Adrenal gland (tissue), 12 donors: ENCODE data around the gene HASPIN. TPM values are rescaled to one million over a fixed set of nuclear protein-coding genes. Genes with fewer than 3 reads are reported as not detected.

Experiments
- DNase-seq, 7 donors: peaks; one replicate each; pipeline ENCODE4 v3.0.0-alpha.2; 2019 to 2020
- H3K27ac ChIP-seq, 5 donors: fragments of 200-600 bp; sonication (generic) in 4 of 5; 1 replicate in 3 of 5; 2 replicates in 2 of 5; pipeline versions ENCODE4 v1.5.1 to v1.8.0; 2016 to 2020; ENCODE audit warnings: mild to moderate bottlenecking in 1 of 5
- H3K27me3 ChIP-seq: fragments of 200-600 bp; 2 replicates; pipeline ENCODE4 v1.8.0; 2021
- H3K36me3 ChIP-seq, 2 donors: fragments of 200-600 bp; replicated peaks in 1 of 2; 1 replicate in 1 of 2; 2 replicates in 1 of 2; pipeline versions ENCODE4 v1.5.1 to v1.8.0; 2018 to 2022
- H3K4me1 ChIP-seq, 2 donors: fragments of 200-600 bp; replicated peaks in 1 of 2; 1 replicate in 1 of 2; 2 replicates in 1 of 2; pipeline versions ENCODE4 v1.5.1 to v1.8.0; 2018 to 2021
- H3K4me3 ChIP-seq, 4 donors: fragments of 200-600 bp; sonication (generic) in 3 of 4; one replicate each; pipeline ENCODE4 v1.5.1; 2016 to 2018
- H3K9me3 ChIP-seq, 3 donors: fragments of 200-600 bp; sonication (generic) in 1 of 3; replicated peaks in 1 of 3; 1 replicate in 2 of 3; 2 replicates in 1 of 3; pipeline versions ENCODE4 v1.5.1 to v1.8.0; 2016 to 2021
- CTCF ChIP-seq, 6 experiments: fragments of 450-650 bp in 4 of 6; fragments of 200-600 bp in 2 of 6; sonication (generic) in 1 of 6; IDR thresholded peaks; 1 replicate in 5 of 6; 2 replicates in 1 of 6; pipeline versions ENCODE4 v1.5.1 to v1.8.0; 2016 to 2021; ENCODE audit warnings: antibody characterized with exemption in 6 of 6, mild to moderate bottlenecking in 2 of 6, moderate library complexity in 1 of 6
- POLR2A ChIP-seq, 2 donors: fragments of 450-650 bp; IDR thresholded peaks; one replicate each; pipeline ENCODE4 v1.6.1; 2017; ENCODE audit warnings: antibody characterized with exemption in 2 of 2, mild to moderate bottlenecking in 2 of 2, moderate library complexity in 1 of 2
- WGBS, 4 donors: extraction: QIAGEN DNeasy Blood & Tissue Kit in 2 of 4; methylation state at CpG; one replicate each; pipeline versions ENCODE4 v1.1.5 to v1.1.7; 2013 to 2017; 5-methylcytosine and 5-hydroxymethylcytosine counted together
- intact Hi-C, 2 donors: fragments of 100-400 bp; cut with DNase I; formaldehyde crosslinking; loops; one replicate each; pipeline versions ENCODE4 v1.14.1 to v1.15.0; 2022 to 2023
- polyA plus RNA-seq, 3 donors: library from polyadenylated mRNA; stranded (reverse); fragments of 200-250 nt in 2 of 3; fragments of 350-450 nt in 1 of 3; fragmentation: Illumina TruSeq in 1 of 3; extraction: RNeasy Lipid Tissue Mini Kit (QIAGEN cat#74804) in 1 of 3; gene quantifications; one replicate each; pipeline ENCODE4 v1.2.3, GENCODE V29; 2013 to 2014
- total RNA-seq, 9 donors: library from RNA; depleted of rRNA in 4 of 9; stranded (reverse); fragments of >200 nt in 4 of 9; fragments of 120-200 nt in 1 of 9; fragmentation: NEBNext Ultra II Directional in 1 of 9; extraction: Animal tissue kit (Norgen Biotek cat#: 25700) in 1 of 9; gene quantifications; one replicate each; pipeline versions ENCODE4 v1.1.0 to v1.2.4, GENCODE V29; 2013 to 2023
- donor health status: healthy with polysubstance abuse.
- donor health status: Bipolar disorder and iron deficiency.
- donor health status: DM: yes; HTN: yes; CAD: no.
- donor health status: DM: no; HTN: no; CAD: no.
- donor health status: DM: no; HTN: no; CAD: no.
- donor health status: DM: yes; HTN: yes; CAD: no.

HASPIN gene
- total and polyA plus RNA-seq, 12 donors: 0.07 to 1.4 (median 0.39) TPM

- intact Hi-C loops: no loop called here
- Histone ChIP-seq H3K9me3 (no peaks in the 10 kb centered on the region), H3K4me3 (no peak overlapping the region), H3K27me3 (no peaks in the 10 kb centered on the region), H3K4me1 (no peaks in the 10 kb centered on the region), H3K27ac (no peak overlapping the region), H3K36me3 (no peaks in the 10 kb centered on the region)
- no peak for TF ChIP-seq POLR2A (IDR thresholded peaks at IDR 0.05)
- TF ChIP-seq CTCF (IDR thresholded peaks at IDR 0.05): no peak
- no peak for DNase-seq
- WGBS, 4 donors: 78 to 92% (median 90%) methylated on average over 9 of the region's 9 CpGs
Measured at GRCh38 chr17:3765981-3766380, 42.3 kb downstream of the HASPIN start.

GRCh38 chr17:3766779-3767178, 43.1 kb downstream of the HASPIN start:
- no peak for TF ChIP-seq POLR2A (IDR thresholded peaks at IDR 0.05)
- no peak for TF ChIP-seq CTCF (IDR thresholded peaks at IDR 0.05)
- Histone ChIP-seq H3K4me1 (no peaks in the 10 kb centered on the region), H3K9me3 (no peaks in the 10 kb centered on the region), H3K4me3 (no peak overlapping the region), H3K27ac (no peak overlapping the region), H3K36me3 (no peaks in the 10 kb centered on the region), H3K27me3 (no peaks in the 10 kb centered on the region)
- peak in 1 of 7 donors; percentile 5 for DNase-seq
- 88 to 91% (median 89%) methylated on average over 8 of the region's 8 CpGs for WGBS, 4 donors
- intact Hi-C loops: no loop called here

GRCh38 chr17:3768341-3768740, 44.6 kb downstream of the HASPIN start:
- whole genome bisulfite sequencing, 4 donors: 88 to 93% (median 92%) methylated on average over 9 of the region's 9 CpGs
- TF ChIP-seq CTCF (IDR thresholded peaks at IDR 0.05): no peak
- H3K27ac ChIP-seq: no peak overlapping the region
- H3K36me3 ChIP-seq: no peaks in the 10 kb centered on the region
- DNase-seq: peak in 1 of 7 donors; percentile 0
- H3K27me3 ChIP-seq: no peaks in the 10 kb centered on the region
- H3K9me3 ChIP-seq: no peaks in the 10 kb centered on the region
- intact Hi-C loops: no loop called here
- H3K4me1 ChIP-seq: no peaks in the 10 kb centered on the region
- no peak overlapping the region for H3K4me3 ChIP-seq

- no peaks in the 10 kb centered on the region for H3K27me3 ChIP-seq
- TF ChIP-seq POLR2A (IDR thresholded peaks at IDR 0.05): no peak
- TF ChIP-seq CTCF (IDR thresholded peaks at IDR 0.05): no peak
- no peaks in the 10 kb centered on the region for H3K4me1 ChIP-seq
- WGBS, 4 donors: 81 to 89% (median 84%) methylated on average over 7 to 8 of the region's 8 CpGs
- no peaks in the 10 kb centered on the region for H3K36me3 ChIP-seq
- intact Hi-C loops: no loop called here
- no peak for DNase-seq
- H3K4me3 ChIP-seq: no peak overlapping the region
- H3K27ac ChIP-seq: no peak overlapping the region
- H3K9me3 ChIP-seq: no peaks in the 10 kb centered on the region
Measured at GRCh38 chr17:3768769-3769168, 45.1 kb downstream of the HASPIN start.
